COLO668 (cell line): Measurements from ENCODE around the gene SYNPO2.
A peak's percentile ranks its signal among the peaks of the same experiment; 100 is the strongest.

Source experiments
- DNase-seq: peaks from one replicate; lab custom pipeline; 2025; ENCODE audit not compliant: unreplicated experiment; lab: John Stamatoyannopoulos, UW

Gene SYNPO2

GRCh38 chr4:118927974-118928373 is 39.3 kb downstream of the SYNPO2 start:
- no peak for DNase-seq

GRCh38 chr4:118930255-118930654 is 41.6 kb downstream of the SYNPO2 start:
- no peak for DNase-seq

GRCh38 chr4:118931786-118932185 is 43.1 kb downstream of the SYNPO2 start:
- DNase-seq = no peak

GRCh38 chr4:118935819-118936218 is 47.2 kb downstream of the SYNPO2 start:
- DNase-seq = no peak

GRCh38 chr4:118936406-118936805 is 47.8 kb downstream of the SYNPO2 start:
- DNase-seq = no peak

- DNase-seq = no peak
These were observed 50.6 kb downstream of the SYNPO2 start for GRCh38 chr4:118939169-118939783.

GRCh38 chr4:118941149-118941548 is 52.5 kb downstream of the SYNPO2 start:
- peak; percentile 28 for DNase-seq

- peak; percentile 21 for DNase-seq
These were observed 53.1 kb downstream of the SYNPO2 start for GRCh38 chr4:118941799-118942198.

- peak; percentile 43 for DNase-seq
These were observed 53.8 kb downstream of the SYNPO2 start for GRCh38 chr4:118942465-118942864.

- DNase-seq = no peak
These were observed 58.4 kb downstream of the SYNPO2 start for GRCh38 chr4:118947095-118947494.

GRCh38 chr4:118948545-118949144 is 60.0 kb downstream of the SYNPO2 start:
- DNase-seq = no peak

GRCh38 chr4:118950224-118950623 is 61.6 kb downstream of the SYNPO2 start:
- DNase-seq = no peak

GRCh38 chr4:118950929-118951570 is 62.4 kb downstream of the SYNPO2 start:
- no peak for DNase-seq

- no peak for DNase-seq
These were observed 64.6 kb downstream of the SYNPO2 start for GRCh38 chr4:118953276-118953675.

- no peak for DNase-seq
These were observed 65.6 kb downstream of the SYNPO2 start for GRCh38 chr4:118954246-118954645.

- DNase-seq = no peak
These were observed 66.9 kb downstream of the SYNPO2 start for GRCh38 chr4:118955515-118955914.

GRCh38 chr4:118957722-118958445 is 69.2 kb downstream of the SYNPO2 start:
- no peak for DNase-seq

- no peak for DNase-seq
These were observed 73.9 kb downstream of the SYNPO2 start for GRCh38 chr4:118962540-118962939.

GRCh38 chr4:118964891-118965411 is 76.3 kb downstream of the SYNPO2 start:
- no peak for DNase-seq

- no peak for DNase-seq
These were observed 78.7 kb downstream of the SYNPO2 start for GRCh38 chr4:118967393-118967792.

- DNase-seq = no peak
These were observed 79.4 kb downstream of the SYNPO2 start for GRCh38 chr4:118968005-118968404.

- no peak for DNase-seq
These were observed 80.2 kb downstream of the SYNPO2 start for GRCh38 chr4:118968813-118969212.
